ENCODE measurements around the gene BRIX1.

The BRIX1 gene

GRCh38 chr5:34932947-34933346 lies 17.4 kb downstream of the BRIX1 start:
- Histone ChIP-seq H3K36me3 (peaks cover 22% of the 10 kb centered on the region), H3K27me3 (no peaks in the 10 kb centered on the region), H3K4me3 (ENCODE audit: low read depth, low read length) (no peak overlapping the region), H3K4me1 (no peaks in the 10 kb centered on the region; the same call in 1 of the 2 replicates), H3K9me3 (no peaks in the 10 kb centered on the region)
- no peak for TF ChIP-seq CTCF (IDR thresholded peaks at IDR 0.05; ENCODE audit: low read depth, low read length)
- DNase-seq = no peak

- no peak for TF ChIP-seq CTCF (IDR thresholded peaks at IDR 0.05; ENCODE audit: low read depth, low read length)
- Histone ChIP-seq H3K27me3 (no peaks in the 10 kb centered on the region), H3K9me3 (no peaks in the 10 kb centered on the region), H3K4me1 (no peaks in the 10 kb centered on the region), H3K4me3 (ENCODE audit: low read depth, low read length) (no peak overlapping the region), H3K36me3 (peaks cover 40% of the 10 kb centered on the region)
- no peak for DNase-seq
Observed at GRCh38 chr5:34941936-34942335, 26.4 kb downstream of the BRIX1 start.

GRCh38 chr5:34944044-34944443 lies 28.5 kb downstream of the BRIX1 start:
- Histone ChIP-seq H3K36me3 (peaks cover 22% of the 10 kb centered on the region), H3K9me3 (no peaks in the 10 kb centered on the region), H3K4me1 (no peaks in the 10 kb centered on the region), H3K27me3 (no peaks in the 10 kb centered on the region), H3K4me3 (ENCODE audit: low read depth, low read length) (no peak overlapping the region)
- no peak for DNase-seq
- no peak for TF ChIP-seq CTCF (IDR thresholded peaks at IDR 0.05; ENCODE audit: low read depth, low read length)

GRCh38 chr5:34944460-34945047 lies 29.0 kb downstream of the BRIX1 start:
- no peak for TF ChIP-seq CTCF (IDR thresholded peaks at IDR 0.05; ENCODE audit: low read depth, low read length)
- H3K36me3 ChIP-seq = peaks cover 22% of the 10 kb centered on the region
- H3K4me3 ChIP-seq (ENCODE audit: low read depth, low read length) = no peak overlapping the region
- H3K9me3 ChIP-seq = no peaks in the 10 kb centered on the region
- no peaks in the 10 kb centered on the region for H3K27me3 ChIP-seq
- no peaks in the 10 kb centered on the region for H3K4me1 ChIP-seq
- no peak for DNase-seq

GRCh38 chr5:34957321-34957720 lies 41.8 kb downstream of the BRIX1 start:
- H3K36me3 ChIP-seq = peaks cover 5% of the 10 kb centered on the region; the same call in 1 of the 2 replicates
- no peaks in the 10 kb centered on the region for H3K4me1 ChIP-seq
- H3K4me3 ChIP-seq (ENCODE audit: low read depth, low read length) = no peak overlapping the region
- H3K27me3 ChIP-seq = no peaks in the 10 kb centered on the region; the same call in 1 of the 2 replicates
- DNase-seq = no peak
- no peak for TF ChIP-seq CTCF (IDR thresholded peaks at IDR 0.05; ENCODE audit: low read depth, low read length)
- no peaks in the 10 kb centered on the region for H3K9me3 ChIP-seq

- no peaks in the 10 kb centered on the region; the same call in 1 of the 2 replicates for H3K27me3 ChIP-seq
- peak; percentile 36 for DNase-seq
- H3K9me3 ChIP-seq = no peaks in the 10 kb centered on the region
- peak; percentile 76 for TF ChIP-seq CTCF (IDR thresholded peaks at IDR 0.05; ENCODE audit: low read depth, low read length)
- peaks cover 5% of the 10 kb centered on the region; the same call in 1 of the 2 replicates for H3K36me3 ChIP-seq
- H3K4me3 ChIP-seq (ENCODE audit: low read depth, low read length) = no peak overlapping the region
- no peaks in the 10 kb centered on the region for H3K4me1 ChIP-seq
Observed at GRCh38 chr5:34957857-34958690, 42.6 kb downstream of the BRIX1 start.
